SK-N-SH treated with all-trans-retinoic acid at 6 μM for 48 hours (cell line): ENCODE measurements around the gene STXBP5.

ENCODE experiments used
- ATAC-seq: fragments of 200-7000 bp; cut with Tn5 transposase; 3 replicates; pipeline ENCODE4 v1.9.1; 2020; ENCODE audit warnings: mild to moderate bottlenecking, moderate library complexity
- CREB5 ChIP-seq: fragments of 250-450 bp; sonication (Bioruptor Pico); IDR thresholded peaks from 2 replicates; pipeline ENCODE4 v1.5.1; 2020; ENCODE audit warnings: low read depth, mild to moderate bottlenecking, moderate library complexity
- CSDC2 ChIP-seq: fragments of 250-450 bp; sonication (Bioruptor Pico); IDR thresholded peaks from 2 replicates; pipeline ENCODE4 v1.5.0; 2020; ENCODE audit warnings: mild to moderate bottlenecking, moderate library complexity
- CSRNP3 ChIP-seq: fragments of 250-450 bp; sonication (Bioruptor Pico); IDR thresholded peaks from 2 replicates; pipeline ENCODE4 v1.5.1; 2021; ENCODE audit warnings: mild to moderate bottlenecking, moderate library complexity
- ESRRG ChIP-seq: fragments of 250-450 bp; sonication (Bioruptor Pico); IDR thresholded peaks from 2 replicates; pipeline ENCODE4 v1.6.1; 2021; ENCODE audit warnings: mild to moderate bottlenecking
- GLIS3 ChIP-seq: fragments of 250-450 bp; sonication (Bioruptor Pico); IDR thresholded peaks from 2 replicates; pipeline ENCODE4 v1.5.0; 2020; ENCODE audit warnings: mild to moderate bottlenecking, moderate library complexity
- ISL1 ChIP-seq: fragments of 250-450 bp; sonication (Bioruptor Pico); IDR thresholded peaks from 2 replicates; pipeline ENCODE4 v2.1.2; 2022; ENCODE audit warnings: mild to moderate bottlenecking, moderate library complexity
- OSR1 ChIP-seq: fragments of 250-450 bp; sonication (Bioruptor Pico); IDR thresholded peaks from 2 replicates; pipeline ENCODE4 v1.8.0; 2022; ENCODE audit warnings: moderate library complexity, mild to moderate bottlenecking, inconsistent platforms
- PATZ1 ChIP-seq: fragments of 250-450 bp; sonication (Bioruptor Pico); IDR thresholded peaks from 2 replicates; pipeline ENCODE4 v1.8.0; 2020; ENCODE audit warnings: mild to moderate bottlenecking, moderate library complexity, borderline replicate concordance
- POU6F1 ChIP-seq: fragments of 250-450 bp; sonication (Bioruptor Pico); IDR thresholded peaks from 2 replicates; pipeline ENCODE4 v1.8.0; 2021; ENCODE audit warnings: low read depth, mild to moderate bottlenecking, moderate library complexity, borderline replicate concordance
- RARB ChIP-seq: fragments of 250-450 bp; sonication (Bioruptor Pico); IDR thresholded peaks from 2 replicates; pipeline ENCODE4 v1.8.0; 2021; ENCODE audit warnings: mild to moderate bottlenecking, moderate library complexity
- TCF4 ChIP-seq: fragments of 250-450 bp; sonication (Bioruptor Pico); IDR thresholded peaks from 2 replicates; pipeline ENCODE4 v1.8.0; 2021; ENCODE audit warnings: mild to moderate bottlenecking, moderate library complexity, borderline replicate concordance
- TOX ChIP-seq: fragments of 250-450 bp; sonication (Bioruptor Pico); IDR thresholded peaks from 2 replicates; pipeline ENCODE4 v1.8.0; 2021; ENCODE audit warnings: mild to moderate bottlenecking, moderate library complexity, borderline replicate concordance
- TSHZ2 ChIP-seq: fragments of 250-450 bp; sonication (Bioruptor Pico); IDR thresholded peaks from 2 replicates; pipeline ENCODE4 v1.5.0; 2020; ENCODE audit warnings: mild to moderate bottlenecking, moderate library complexity
- ZC3H10 ChIP-seq: fragments of 250-450 bp; sonication (Bioruptor Pico); IDR thresholded peaks from 2 replicates; pipeline ENCODE4 v1.5.1; 2021; ENCODE audit warnings: mild to moderate bottlenecking, moderate library complexity
- ZFP3 ChIP-seq: fragments of 250-450 bp; sonication (Bioruptor Pico); IDR thresholded peaks from 2 replicates; pipeline ENCODE4 v1.5.0; 2020; ENCODE audit warnings: mild to moderate bottlenecking, moderate library complexity
- ZNF70 ChIP-seq: fragments of 450-650 bp; formaldehyde crosslinking; IDR thresholded peaks from 2 replicates; pipeline ENCODE4 v1.5.0; 2020; ENCODE audit warnings: mild to moderate bottlenecking, moderate library complexity
- ZNF8 ChIP-seq: fragments of 450-650 bp; formaldehyde crosslinking; IDR thresholded peaks from 2 replicates; pipeline ENCODE4 v1.5.0; 2020; ENCODE audit warnings: mild to moderate bottlenecking, moderate library complexity

STXBP5 gene

GRCh38 chr6:147209762-147210449 is 5.7 kb downstream of the STXBP5 start:
- TF ChIP-seq ZFP3 (CRISPR knock-in tag): no peak
- TF ChIP-seq PATZ1 (CRISPR knock-in tag): no peak
- TF ChIP-seq GLIS3 (CRISPR knock-in tag): no peak
- TF ChIP-seq ESRRG (CRISPR knock-in tag): no peak
- TF ChIP-seq OSR1 (CRISPR knock-in tag): no peak
- no peak for TF ChIP-seq TSHZ2 (CRISPR knock-in tag)
- ATAC-seq: no peak

GRCh38 chr6:147211349-147211748 is 7.1 kb downstream of the STXBP5 start:
- ATAC-seq: no peak
- TF ChIP-seq GLIS3 (CRISPR knock-in tag) (no peak), CSDC2 (no peak), ZNF70 (CRISPR knock-in tag) (no peak), ZC3H10 (no peak), POU6F1 (CRISPR knock-in tag) (no peak), ISL1 (no peak), TCF4 (CRISPR knock-in tag) (no peak), TSHZ2 (CRISPR knock-in tag) (no peak), TOX (no peak), RARB (CRISPR knock-in tag) (no peak), CREB5 (CRISPR knock-in tag) (no peak)

- ATAC-seq: no peak
- TF ChIP-seq ESRRG (CRISPR knock-in tag): no peak
- TF ChIP-seq CSRNP3 (CRISPR knock-in tag): no peak
- no peak for TF ChIP-seq ISL1
- TF ChIP-seq GLIS3 (CRISPR knock-in tag): no peak
- no peak for TF ChIP-seq ZNF8 (CRISPR knock-in tag)
Observed at GRCh38 chr6:147211831-147212230, 7.6 kb downstream of the STXBP5 start.
